SK-N-SH treated with all-trans-retinoic acid at 6 μM for 48 hours (cell line): ENCODE measurements around the gene OLFM1.

Experiments used
- ATAC-seq: fragments of 200-7000 bp; cut with Tn5 transposase; 3 replicates; pipeline ENCODE4 v1.9.1; 2020; ENCODE audit warnings: mild to moderate bottlenecking, moderate library complexity
- ARNTL ChIP-seq: fragments of 450-650 bp; formaldehyde crosslinking; IDR thresholded peaks from 2 replicates; pipeline ENCODE4 v1.5.0; 2020; ENCODE audit warnings: low read depth, mild to moderate bottlenecking, moderate library complexity, borderline replicate concordance
- BACH2 ChIP-seq: fragments of 250-450 bp; sonication (Bioruptor Pico); IDR thresholded peaks from 2 replicates; pipeline ENCODE4 v1.9.0; 2021; ENCODE audit warnings: mild to moderate bottlenecking, borderline replicate concordance
- CSDC2 ChIP-seq: fragments of 250-450 bp; sonication (Bioruptor Pico); IDR thresholded peaks from 2 replicates; pipeline ENCODE4 v1.5.0; 2020; ENCODE audit warnings: mild to moderate bottlenecking, moderate library complexity
- ESRRG ChIP-seq: fragments of 250-450 bp; sonication (Bioruptor Pico); IDR thresholded peaks from 2 replicates; pipeline ENCODE4 v1.6.1; 2021; ENCODE audit warnings: mild to moderate bottlenecking
- GLIS3 ChIP-seq: fragments of 250-450 bp; sonication (Bioruptor Pico); IDR thresholded peaks from 2 replicates; pipeline ENCODE4 v1.5.0; 2020; ENCODE audit warnings: mild to moderate bottlenecking, moderate library complexity
- ISL1 ChIP-seq: fragments of 250-450 bp; sonication (Bioruptor Pico); IDR thresholded peaks from 2 replicates; pipeline ENCODE4 v2.1.2; 2022; ENCODE audit warnings: mild to moderate bottlenecking, moderate library complexity
- OSR1 ChIP-seq: fragments of 250-450 bp; sonication (Bioruptor Pico); IDR thresholded peaks from 2 replicates; pipeline ENCODE4 v1.8.0; 2022; ENCODE audit warnings: moderate library complexity, mild to moderate bottlenecking, inconsistent platforms
- POU6F1 ChIP-seq: fragments of 250-450 bp; sonication (Bioruptor Pico); IDR thresholded peaks from 2 replicates; pipeline ENCODE4 v1.8.0; 2021; ENCODE audit warnings: low read depth, mild to moderate bottlenecking, moderate library complexity, borderline replicate concordance
- PPARA ChIP-seq: fragments of 250-450 bp; sonication (Bioruptor Pico); IDR thresholded peaks from 2 replicates; pipeline ENCODE4 v1.5.0; 2020; ENCODE audit warnings: mild to moderate bottlenecking, borderline replicate concordance
- RARB ChIP-seq: fragments of 250-450 bp; sonication (Bioruptor Pico); IDR thresholded peaks from 2 replicates; pipeline ENCODE4 v1.8.0; 2021; ENCODE audit warnings: mild to moderate bottlenecking, moderate library complexity
- SNAI2 ChIP-seq: fragments of 250-450 bp; sonication (Bioruptor Pico); IDR thresholded peaks from 2 replicates; pipeline ENCODE4 v1.5.0; 2020; ENCODE audit warnings: mild to moderate bottlenecking, moderate library complexity
- TCF4 ChIP-seq: fragments of 250-450 bp; sonication (Bioruptor Pico); IDR thresholded peaks from 2 replicates; pipeline ENCODE4 v1.8.0; 2021; ENCODE audit warnings: mild to moderate bottlenecking, moderate library complexity, borderline replicate concordance
- TOX ChIP-seq: fragments of 250-450 bp; sonication (Bioruptor Pico); IDR thresholded peaks from 2 replicates; pipeline ENCODE4 v1.8.0; 2021; ENCODE audit warnings: mild to moderate bottlenecking, moderate library complexity, borderline replicate concordance
- TSHZ2 ChIP-seq: fragments of 250-450 bp; sonication (Bioruptor Pico); IDR thresholded peaks from 2 replicates; pipeline ENCODE4 v1.5.0; 2020; ENCODE audit warnings: mild to moderate bottlenecking, moderate library complexity
- ZC3H10 ChIP-seq: fragments of 250-450 bp; sonication (Bioruptor Pico); IDR thresholded peaks from 2 replicates; pipeline ENCODE4 v1.5.1; 2021; ENCODE audit warnings: mild to moderate bottlenecking, moderate library complexity
- ZFP30 ChIP-seq: fragments of 450-650 bp; formaldehyde crosslinking; IDR thresholded peaks from 2 replicates; pipeline ENCODE4 v1.5.0; 2022; ENCODE audit warnings: mild to moderate bottlenecking, moderate library complexity
- ZNF565 ChIP-seq: fragments of 450-650 bp; formaldehyde crosslinking; conservative IDR thresholded peaks from 2 replicates; pipeline ENCODE4 v1.5.0; 2020; ENCODE audit warnings: low read depth, mild to moderate bottlenecking, moderate library complexity
- ZNF70 ChIP-seq: fragments of 450-650 bp; formaldehyde crosslinking; IDR thresholded peaks from 2 replicates; pipeline ENCODE4 v1.5.0; 2020; ENCODE audit warnings: mild to moderate bottlenecking, moderate library complexity
- ZNF8 ChIP-seq: fragments of 450-650 bp; formaldehyde crosslinking; IDR thresholded peaks from 2 replicates; pipeline ENCODE4 v1.5.0; 2020; ENCODE audit warnings: mild to moderate bottlenecking, moderate library complexity
- TF ChIP-seq, protein P1 (sequence below): fragments of 250-450 bp; sonication (Bioruptor Pico); IDR thresholded peaks from 2 replicates; pipeline ENCODE4 v1.5.1; 2020; ENCODE audit warnings: low read depth, mild to moderate bottlenecking, moderate library complexity
- TF ChIP-seq, protein P2 (sequence below): fragments of 250-450 bp; sonication (Bioruptor Pico); IDR thresholded peaks from 2 replicates; pipeline ENCODE4 v1.5.1; 2021; ENCODE audit warnings: mild to moderate bottlenecking, moderate library complexity

The OLFM1 gene

GRCh38 chr9:135095470-135096407 lies 8.3 kb downstream of the OLFM1 start:
- TF ChIP-seq ARNTL (CRISPR knock-in tag) (no peak), ISL1 (CRISPR knock-in tag) (no peak), BACH2 (CRISPR knock-in tag) (no peak), ZNF70 (no peak), TSHZ2 (CRISPR knock-in tag) (no peak), RARB (CRISPR knock-in tag) (no peak), CSDC2 (no peak), OSR1 (CRISPR knock-in tag) (no peak), ZNF565 (CRISPR knock-in tag) (no peak), PPARA (CRISPR knock-in tag) (no peak)
- no peak for ATAC-seq

DNA sequence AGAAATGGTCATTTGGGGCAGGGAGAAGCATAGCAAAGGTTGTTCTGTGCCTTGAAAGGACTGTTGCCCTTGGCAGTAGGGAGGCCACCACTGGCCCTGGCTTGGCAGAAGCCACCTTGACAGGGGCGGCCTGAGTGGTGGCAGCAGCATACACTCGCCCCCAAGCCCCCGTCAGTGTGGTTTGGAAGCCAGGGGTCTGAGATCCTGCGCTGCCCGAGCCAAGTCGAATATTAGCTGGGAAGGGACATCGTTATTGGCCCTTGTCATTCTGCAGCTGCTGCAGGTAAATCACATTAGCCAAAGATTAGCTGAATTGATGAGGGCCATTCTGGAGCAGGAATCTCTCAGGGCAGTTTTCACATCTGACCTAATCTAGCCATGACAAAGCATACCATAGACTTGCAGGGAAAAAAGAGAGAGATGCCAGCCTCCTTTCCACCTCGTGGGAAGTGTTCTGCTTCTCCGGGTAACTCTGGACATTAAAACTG lies 9.0 kb downstream of the OLFM1 start:
- TF ChIP-seq TOX (CRISPR knock-in tag) (no peak), TCF4 (CRISPR knock-in tag) (no peak), SNAI2 (CRISPR knock-in tag) (no peak), ZC3H10 (CRISPR knock-in tag) (no peak), ESRRG (CRISPR knock-in tag) (no peak), ARNTL (CRISPR knock-in tag) (no peak), RARB (CRISPR knock-in tag) (no peak), ZNF8 (CRISPR knock-in tag) (no peak), BACH2 (CRISPR knock-in tag) (no peak), ZFP30 (no peak), ZNF70 (no peak), POU6F1 (CRISPR knock-in tag) (no peak)
- TF ChIP-seq, protein P1, sequence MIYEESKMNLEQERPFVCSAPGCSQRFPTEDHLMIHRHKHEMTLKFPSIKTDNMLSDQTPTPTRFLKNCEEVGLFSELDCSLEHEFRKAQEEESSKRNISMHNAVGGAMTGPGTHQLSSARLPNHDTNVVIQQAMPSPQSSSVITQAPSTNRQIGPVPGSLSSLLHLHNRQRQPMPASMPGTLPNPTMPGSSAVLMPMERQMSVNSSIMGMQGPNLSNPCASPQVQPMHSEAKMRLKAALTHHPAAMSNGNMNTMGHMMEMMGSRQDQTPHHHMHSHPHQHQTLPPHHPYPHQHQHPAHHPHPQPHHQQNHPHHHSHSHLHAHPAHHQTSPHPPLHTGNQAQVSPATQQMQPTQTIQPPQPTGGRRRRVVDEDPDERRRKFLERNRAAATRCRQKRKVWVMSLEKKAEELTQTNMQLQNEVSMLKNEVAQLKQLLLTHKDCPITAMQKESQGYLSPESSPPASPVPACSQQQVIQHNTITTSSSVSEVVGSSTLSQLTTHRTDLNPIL (CRISPR knock-in tag), result no peak
- ATAC-seq, result no peak

DNA sequence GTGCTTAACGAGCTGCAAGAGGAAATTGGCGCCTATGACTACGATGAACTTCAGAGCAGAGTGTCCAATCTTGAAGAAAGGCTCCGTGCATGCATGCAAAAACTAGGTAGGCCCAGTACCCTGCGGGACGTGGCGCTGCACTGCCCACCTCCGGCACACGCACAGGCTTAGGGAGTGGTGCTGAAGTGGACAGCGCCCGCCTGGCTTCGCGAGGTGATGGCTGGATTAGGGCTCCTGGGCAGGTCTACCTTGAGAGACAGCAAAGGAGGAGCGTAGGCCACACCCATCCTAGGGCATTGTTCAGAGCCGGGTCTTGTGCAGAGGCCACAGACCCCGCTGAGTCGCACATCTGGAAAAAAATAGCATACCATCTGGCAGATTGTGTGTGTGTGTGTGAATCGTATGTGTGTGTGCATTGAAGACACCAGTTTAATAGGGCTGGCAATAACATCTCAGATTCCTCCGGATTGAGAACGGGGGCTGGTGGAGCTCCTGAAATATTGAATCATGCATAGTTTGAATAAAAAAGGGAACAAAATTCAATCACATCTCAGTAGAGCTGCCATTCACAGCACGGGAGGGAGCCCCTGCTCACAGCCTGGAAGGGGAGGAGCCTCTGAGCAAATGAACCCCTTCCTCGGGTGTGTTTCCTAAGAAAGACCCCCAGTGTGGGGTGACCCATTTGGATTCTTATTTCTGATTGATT lies 11.1 kb downstream of the OLFM1 start:
- TF ChIP-seq ZFP30 (no peak), TCF4 (CRISPR knock-in tag) (no peak), RARB (CRISPR knock-in tag) (no peak), ESRRG (CRISPR knock-in tag) (no peak), OSR1 (CRISPR knock-in tag) (no peak)
- ATAC-seq, result no peak

- TF ChIP-seq, protein P1 (CRISPR knock-in tag), result no peak
- TF ChIP-seq POU6F1 (CRISPR knock-in tag) (no peak), ZNF70 (no peak), ESRRG (CRISPR knock-in tag) (no peak), ZNF565 (CRISPR knock-in tag) (no peak), OSR1 (CRISPR knock-in tag) (no peak), ZFP30 (no peak), TOX (CRISPR knock-in tag) (no peak), ZC3H10 (CRISPR knock-in tag) (no peak), BACH2 (CRISPR knock-in tag) (no peak), CSDC2 (no peak), RARB (CRISPR knock-in tag) (no peak), GLIS3 (CRISPR knock-in tag) (no peak), TCF4 (CRISPR knock-in tag) (no peak), ISL1 (CRISPR knock-in tag) (no peak)
- TF ChIP-seq, protein P2, sequence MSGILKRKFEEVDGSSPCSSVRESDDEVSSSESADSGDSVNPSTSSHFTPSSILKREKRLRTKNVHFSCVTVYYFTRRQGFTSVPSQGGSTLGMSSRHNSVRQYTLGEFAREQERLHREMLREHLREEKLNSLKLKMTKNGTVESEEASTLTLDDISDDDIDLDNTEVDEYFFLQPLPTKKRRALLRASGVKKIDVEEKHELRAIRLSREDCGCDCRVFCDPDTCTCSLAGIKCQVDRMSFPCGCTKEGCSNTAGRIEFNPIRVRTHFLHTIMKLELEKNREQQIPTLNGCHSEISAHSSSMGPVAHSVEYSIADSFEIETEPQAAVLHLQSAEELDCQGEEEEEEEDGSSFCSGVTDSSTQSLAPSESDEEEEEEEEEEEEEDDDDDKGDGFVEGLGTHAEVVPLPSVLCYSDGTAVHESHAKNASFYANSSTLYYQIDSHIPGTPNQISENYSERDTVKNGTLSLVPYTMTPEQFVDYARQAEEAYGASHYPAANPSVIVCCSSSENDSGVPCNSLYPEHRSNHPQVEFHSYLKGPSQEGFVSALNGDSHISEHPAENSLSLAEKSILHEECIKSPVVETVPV (CRISPR knock-in tag), result no peak
- ATAC-seq, result no peak
Observed at GRCh38 chr9:135099574-135099973, 12.1 kb downstream of the OLFM1 start.
